SH-SY5Y (cell line): ENCODE results near the gene PVR.

Source experiments
- GATA2 ChIP-seq: IDR thresholded peaks from 2 replicates; pipeline ENCODE4 v1.6.1; 2011; ENCODE audit warnings: mild to moderate bottlenecking, low read depth, low read length
- GATA3 ChIP-seq: IDR thresholded peaks from 2 replicates; pipeline ENCODE4 v1.6.1; 2011; ENCODE audit warnings: low read depth, mild to moderate bottlenecking, low read length, moderate library complexity

PVR gene

DNA sequence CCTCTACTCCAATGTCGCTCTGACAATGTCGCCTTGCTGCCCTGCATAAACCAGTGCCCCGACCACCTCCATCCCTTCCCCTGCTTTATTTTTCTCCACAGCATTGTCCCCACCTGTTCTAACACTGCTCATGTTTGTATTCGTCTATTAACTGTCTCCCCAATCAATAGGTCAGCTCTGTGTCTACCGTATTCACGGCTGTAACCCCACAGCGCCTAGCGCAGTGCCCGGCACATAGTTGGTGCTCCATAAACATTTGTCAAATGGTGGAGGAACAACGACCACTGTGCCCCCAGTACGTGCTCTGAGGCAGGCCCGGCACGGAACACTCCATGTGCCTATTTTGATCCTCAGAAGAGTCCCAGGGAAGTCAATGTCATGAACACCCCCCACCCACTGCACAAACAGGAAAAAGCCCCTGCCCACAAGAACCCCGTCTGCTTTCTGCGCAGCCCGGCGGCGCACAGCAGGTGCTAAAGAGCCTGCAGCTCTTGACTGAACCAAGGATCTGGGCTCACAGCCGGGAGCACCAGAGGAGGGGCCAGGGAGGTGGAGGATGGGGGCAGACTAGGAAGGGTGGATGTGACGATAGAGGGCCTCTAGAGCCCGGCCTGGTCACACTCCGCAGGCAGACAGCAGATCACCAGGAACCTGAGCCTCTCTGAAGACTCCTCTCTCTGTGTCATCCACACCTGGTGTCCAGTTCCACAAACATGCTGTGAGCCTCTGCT lies 53.4 kb downstream of the PVR start:
- no peak for TF ChIP-seq GATA2
- TF ChIP-seq GATA3: no peak

DNA sequence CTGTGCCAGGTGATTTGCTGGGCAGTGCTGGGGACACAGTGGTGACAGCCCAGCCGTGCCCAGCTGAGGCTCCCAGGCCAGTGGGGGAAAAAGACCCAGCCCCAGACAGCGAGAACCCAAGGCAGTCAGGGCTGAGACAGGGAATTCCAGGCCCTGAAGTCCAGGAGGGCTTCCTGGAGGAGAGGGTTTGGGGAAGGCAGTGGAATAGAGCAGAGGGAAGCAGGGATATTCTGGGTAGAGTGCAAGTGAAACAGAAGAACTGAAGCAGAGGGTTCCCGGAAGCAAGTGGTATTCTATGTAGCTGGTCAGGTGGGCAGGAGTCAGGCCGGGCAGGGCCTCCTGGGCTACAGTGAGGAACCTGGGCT lies 53.9 kb downstream of the PVR start:
- TF ChIP-seq GATA3 (no peak), GATA2 (no peak)

DNA sequence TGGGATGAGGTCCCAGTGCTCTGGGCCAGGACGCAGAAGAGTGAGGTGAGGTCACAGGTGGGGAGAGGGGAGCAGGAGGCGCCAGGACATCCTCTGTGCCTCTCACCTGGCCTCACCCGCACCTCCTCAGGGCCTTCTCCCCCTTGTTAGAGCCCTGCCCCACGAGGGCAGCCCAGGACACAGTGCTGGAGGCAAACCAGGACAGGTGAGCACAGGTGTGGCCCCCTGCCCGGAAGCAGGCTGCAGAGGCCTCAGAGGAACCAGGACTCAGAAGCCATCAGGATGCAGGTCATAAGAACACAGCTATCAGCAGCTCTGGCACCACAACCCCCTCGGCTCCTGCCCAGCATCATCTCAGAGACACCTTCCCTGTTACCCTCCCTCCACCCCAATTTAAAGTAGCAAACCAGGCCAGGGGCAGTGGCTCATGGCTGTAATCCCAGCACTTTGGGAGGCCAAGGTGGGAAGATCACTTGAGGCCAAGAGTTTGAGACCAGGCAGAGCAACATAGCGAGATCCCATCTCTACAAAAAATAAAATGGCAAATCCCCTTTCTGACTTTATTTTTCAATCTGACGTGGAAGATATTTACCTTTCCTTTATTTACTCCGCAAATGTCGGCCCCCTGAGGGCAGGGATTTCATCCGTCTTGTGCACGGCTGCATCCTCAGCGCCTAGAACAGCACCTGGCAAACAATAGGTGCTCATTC lies 54.9 kb downstream of the PVR start, which contains the start of gene CEACAM16:
Gene CEACAM16, plus strand, starts transcription at position 660 of the 710 bp plus-strand sequence. CDS start 2,306 bp downstream, outside the sequence.
- TF ChIP-seq GATA3: no peak
- no peak for TF ChIP-seq GATA2

DNA sequence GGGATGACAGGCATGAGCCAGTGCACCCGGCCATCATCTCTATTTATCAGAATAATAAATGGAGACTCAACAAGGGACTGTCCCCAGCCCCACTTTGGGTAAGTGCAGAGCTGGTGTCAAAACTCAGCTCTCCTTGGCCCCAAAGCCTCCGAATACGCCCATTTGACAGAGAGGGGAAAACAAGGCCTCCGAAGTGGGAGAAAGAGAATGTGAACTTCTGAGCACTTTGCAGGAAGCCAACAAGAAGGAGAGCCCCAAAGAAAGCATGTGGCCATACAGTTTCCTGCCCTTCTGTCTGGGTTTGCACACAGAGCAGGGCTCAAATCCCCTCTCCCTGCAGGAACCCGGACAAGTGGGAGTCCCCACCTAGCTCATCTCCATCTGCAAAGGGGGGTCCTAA lies 56.8 kb downstream of the PVR start:
- TF ChIP-seq GATA3: no peak
- no peak for TF ChIP-seq GATA2

DNA sequence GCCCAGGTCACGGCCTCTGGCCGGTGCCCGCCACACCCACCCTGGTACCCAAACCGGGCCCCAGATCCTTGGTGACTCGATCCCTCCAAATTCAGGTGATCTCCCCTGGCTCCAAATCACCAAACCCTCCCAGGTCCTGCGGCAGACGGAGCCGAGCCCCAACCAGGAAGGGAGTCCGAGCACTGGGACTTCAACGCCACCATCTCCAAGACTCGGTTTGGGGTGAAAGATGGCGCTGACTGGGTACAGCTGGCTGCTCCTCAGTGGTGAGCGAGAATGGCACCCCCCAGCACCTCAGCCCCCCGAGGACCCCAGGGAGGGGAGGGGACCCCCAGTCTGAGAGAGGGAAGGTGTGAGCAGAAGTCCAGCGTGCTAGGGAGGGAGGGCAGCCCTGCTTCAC lies 57.5 kb downstream of the PVR start:
- TF ChIP-seq GATA3 (no peak), GATA2 (no peak)

DNA sequence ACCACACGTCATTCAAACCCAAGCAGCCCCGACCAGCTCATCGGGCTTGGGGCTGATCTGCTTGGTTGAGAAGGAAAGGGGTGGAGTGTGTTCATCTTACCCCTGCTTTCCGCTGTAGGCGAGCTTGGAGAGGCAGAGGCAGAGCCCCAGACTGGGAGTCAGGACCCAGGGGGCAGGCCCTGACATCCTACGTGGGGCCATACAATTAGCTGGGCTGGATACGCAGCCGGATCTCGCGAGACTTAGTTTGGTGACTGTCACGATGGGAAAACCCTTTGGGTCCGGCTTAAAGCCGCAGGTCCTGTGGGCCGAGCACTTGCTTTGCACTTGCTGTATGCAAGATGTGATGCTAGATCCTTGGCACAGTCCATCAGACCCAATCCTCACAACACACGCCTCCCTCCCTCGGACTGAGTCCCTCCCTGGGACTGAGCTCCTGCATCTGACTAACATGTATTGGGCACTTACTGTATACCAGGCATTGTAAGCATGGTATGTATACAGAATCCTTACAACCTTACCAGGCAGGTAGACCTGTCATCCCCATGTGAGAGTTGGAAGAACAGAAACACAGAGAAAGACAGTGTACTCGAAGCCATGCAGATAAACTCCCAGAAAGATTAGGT lies 59.0 kb downstream of the PVR start:
- TF ChIP-seq GATA2 (no peak), GATA3 (no peak)

DNA sequence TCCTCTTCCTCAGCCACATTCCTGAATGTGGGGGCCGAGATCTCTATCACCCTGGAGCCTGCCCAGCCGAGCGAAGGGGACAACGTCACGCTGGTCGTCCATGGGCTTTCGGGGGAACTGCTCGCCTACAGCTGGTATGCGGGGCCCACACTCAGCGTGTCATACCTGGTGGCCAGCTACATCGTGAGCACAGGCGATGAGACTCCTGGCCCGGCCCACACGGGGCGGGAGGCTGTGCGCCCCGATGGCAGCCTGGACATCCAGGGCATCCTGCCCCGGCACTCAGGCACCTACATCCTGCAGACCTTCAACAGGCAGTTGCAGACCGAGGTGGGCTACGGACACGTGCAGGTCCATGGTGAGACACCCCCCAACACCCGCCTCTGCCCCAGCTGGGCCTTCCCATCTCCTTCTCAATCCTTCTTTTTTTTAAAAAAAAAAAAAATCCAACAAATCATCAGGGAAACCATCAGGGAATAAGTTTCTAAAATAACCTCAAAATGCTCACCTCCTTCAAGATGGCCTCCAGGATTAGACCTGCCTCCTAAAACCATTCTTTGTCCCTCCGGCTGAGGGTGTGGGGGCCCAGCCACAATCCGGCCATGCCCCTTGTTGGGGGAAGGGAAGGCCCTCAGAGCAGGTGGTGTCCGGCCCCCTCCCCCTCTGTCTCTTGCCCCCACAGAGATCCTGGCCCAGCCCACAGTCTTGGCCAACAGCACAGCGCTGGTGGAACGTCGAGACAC lies 59.8 kb downstream of the PVR start:
- TF ChIP-seq GATA2 (no peak), GATA3 (no peak)

DNA sequence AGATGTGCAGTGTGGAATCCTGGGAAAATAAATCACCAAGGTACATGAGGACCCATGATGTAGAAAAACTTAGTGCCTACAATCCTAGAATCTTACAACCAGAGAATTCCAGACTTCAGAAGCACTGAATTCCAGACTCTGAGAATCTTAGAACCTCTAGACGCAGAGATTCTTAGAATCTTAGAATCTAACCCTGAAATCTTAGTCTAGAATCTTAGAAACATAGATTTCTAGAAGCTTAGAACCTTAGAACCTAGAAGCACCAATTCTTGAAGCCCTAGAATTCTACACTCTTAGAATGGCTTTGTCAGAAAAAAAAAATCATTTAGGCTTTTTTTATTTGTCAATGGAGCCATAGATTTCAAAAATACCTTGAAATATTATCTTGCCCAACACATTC lies 61.3 kb downstream of the PVR start:
- TF ChIP-seq GATA3: no peak
- no peak for TF ChIP-seq GATA2

DNA sequence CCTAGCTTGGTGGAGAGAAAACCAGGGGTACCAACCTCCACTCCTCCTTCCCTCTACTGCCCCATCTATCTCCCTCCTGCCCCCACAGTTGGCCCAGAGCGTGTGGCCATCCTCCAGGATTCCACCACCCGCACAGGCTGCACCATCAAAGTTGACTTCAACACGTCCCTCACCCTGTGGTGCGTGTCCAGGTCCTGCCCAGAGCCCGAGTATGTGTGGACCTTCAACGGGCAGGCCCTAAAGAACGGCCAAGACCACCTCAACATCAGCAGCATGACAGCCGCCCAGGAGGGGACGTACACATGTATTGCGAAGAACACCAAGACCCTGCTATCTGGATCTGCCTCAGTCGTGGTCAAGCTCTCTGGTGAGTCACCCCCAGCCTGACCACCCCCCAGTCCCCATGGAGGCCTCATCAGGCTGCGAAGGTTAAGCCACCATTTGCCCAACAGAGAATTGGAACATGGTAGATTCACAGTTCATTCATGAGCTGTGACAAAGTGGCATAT lies 61.8 kb downstream of the PVR start:
- no peak for TF ChIP-seq GATA2
- no peak for TF ChIP-seq GATA3

DNA sequence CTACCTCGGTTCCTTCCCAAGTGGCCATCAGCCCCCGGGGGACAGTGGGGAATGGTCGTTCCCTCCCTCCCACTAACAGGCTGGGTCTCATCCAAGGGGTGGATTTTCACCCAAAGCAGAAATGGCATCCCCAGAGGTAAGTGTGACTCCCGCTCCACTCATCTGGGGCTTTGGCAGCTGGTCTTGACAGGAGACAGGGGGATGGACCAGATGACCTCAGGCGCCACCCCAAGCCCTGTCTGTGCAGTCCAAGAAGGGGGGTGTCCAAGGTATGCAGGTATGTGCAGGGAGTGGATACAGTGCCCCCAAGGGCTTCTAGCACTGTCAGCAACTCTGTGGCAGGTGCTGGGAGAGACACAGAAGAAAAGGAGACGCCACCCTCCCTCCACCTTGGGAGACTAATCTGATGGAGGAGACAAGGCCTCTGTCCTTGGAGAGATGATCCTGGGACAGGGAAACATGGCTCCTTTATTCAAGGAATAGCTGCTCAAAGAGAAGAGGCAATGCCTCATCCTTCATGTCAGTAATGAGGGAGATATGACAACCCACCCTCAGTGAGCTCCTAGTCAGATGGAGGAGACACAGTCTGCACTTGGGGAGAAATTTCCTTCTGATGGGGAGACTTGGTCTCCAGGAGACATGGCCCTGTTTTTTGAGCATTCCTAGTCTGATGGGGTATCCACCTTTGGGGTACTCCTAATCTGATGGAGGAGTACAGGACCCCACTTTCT lies 63.0 kb downstream of the PVR start:
- no peak for TF ChIP-seq GATA3
- no peak for TF ChIP-seq GATA2

DNA sequence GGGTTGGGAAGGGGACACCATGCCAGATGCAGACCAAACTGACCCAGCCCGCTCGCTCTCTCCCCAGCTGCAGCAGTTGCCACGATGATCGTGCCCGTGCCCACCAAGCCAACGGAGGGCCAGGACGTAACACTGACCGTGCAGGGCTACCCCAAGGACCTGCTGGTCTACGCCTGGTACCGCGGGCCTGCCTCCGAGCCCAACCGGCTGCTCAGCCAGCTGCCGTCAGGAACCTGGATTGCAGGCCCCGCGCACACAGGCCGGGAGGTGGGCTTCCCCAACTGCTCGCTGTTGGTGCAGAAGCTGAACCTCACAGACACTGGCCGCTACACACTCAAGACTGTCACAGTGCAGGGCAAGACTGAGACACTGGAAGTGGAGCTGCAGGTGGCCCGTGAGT lies 64.1 kb downstream of the PVR start:
- TF ChIP-seq GATA3 (no peak), GATA2 (no peak)

DNA sequence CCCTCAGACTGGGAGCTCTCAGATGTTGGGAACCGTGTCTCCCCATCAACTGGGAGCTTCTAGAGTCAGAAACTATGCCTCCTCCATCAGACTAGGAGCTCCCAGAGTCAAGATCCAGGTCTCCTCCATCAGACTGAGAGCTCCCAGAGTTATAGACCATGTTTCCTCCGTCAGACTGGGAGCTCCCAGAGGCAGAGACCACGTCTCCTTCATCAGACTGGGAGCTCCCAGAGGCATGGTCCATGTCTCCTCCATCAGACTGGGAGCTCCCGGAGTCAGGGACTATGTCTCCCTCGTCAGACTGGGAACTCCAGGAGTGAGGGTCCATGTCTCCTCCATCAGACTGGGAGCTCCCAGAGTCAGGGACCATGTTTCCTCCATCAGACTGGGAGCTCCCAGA lies 65.2 kb downstream of the PVR start:
- TF ChIP-seq GATA2: no peak
- TF ChIP-seq GATA3: no peak

DNA sequence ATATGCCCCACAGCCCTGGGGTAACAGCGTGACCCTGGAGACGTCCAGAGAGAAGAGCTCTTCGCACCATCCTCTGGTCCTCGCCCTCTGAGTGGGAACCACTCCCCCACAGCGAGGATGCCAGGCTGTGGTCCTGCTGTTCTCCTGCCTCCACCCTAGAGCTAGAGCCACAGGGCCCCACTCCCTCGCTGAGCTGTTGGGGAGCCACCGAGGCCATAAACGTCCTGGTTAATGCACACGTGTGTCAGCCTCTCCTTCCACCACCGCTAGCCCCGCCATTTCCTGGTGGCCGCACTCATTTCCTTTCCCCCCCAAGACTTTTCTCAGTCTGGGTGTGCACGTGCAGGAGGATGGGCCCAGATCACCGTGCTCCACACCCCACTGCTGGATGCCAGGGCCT lies 66.8 kb downstream of the PVR start:
- no peak for TF ChIP-seq GATA2
- no peak for TF ChIP-seq GATA3

DNA sequence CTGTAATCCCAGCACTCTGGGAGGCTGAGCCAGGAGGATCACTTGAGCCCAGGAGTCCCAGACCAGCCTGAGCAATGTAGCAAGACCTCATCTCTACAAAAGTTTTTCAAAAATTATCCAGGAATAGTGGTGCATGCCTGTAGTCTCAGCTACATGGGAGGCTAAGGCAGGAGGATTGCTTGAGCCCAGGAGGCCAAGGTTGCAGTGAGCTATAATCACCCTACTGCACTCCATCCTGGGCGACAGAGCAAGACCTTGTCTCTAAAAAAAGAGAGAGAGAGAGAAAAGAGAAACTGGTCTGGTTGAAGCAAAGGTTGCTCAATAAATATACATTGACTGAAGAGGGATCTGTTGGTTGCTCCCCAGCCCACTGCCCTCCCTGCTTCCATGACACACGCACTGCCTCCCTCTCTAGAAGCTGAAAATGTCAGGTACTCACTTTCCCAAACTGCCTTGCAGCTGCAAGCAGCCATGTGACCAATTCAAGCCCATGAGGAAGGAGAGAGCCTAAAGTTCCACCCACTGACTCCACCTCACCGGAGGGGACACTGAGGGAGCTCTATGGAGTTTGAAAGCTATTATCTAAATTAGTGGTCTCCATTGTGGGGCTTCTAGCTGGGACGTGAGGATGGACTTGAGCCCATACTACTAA lies 69.3 kb downstream of the PVR start:
- no peak for TF ChIP-seq GATA2
- TF ChIP-seq GATA3: no peak
